Fibroblast of lung (primary cell): Measurements from ENCODE around the gene OPTC. TPM values are rescaled to one million over a fixed set of nuclear protein-coding genes. Genes with fewer than 3 reads are reported as not detected.

ENCODE experiments used
- DNase-seq, 2 donors: peaks; one replicate each; pipeline versions ENCODE4 v3.0.0 to v3.0.0-alpha.2; 2010; ENCODE audit warnings: low read depth in 2 of 2
- H2AFZ ChIP-seq: 2 replicates; pipeline ENCODE4 v1.5.1; 2012; ENCODE audit warnings: low read length, control low read depth, inconsistent platforms
- H3K27ac ChIP-seq: 2 replicates; pipeline ENCODE4 v1.5.1; 2011; ENCODE audit warnings: low read length, control low read depth; ENCODE audit not compliant: insufficient read depth
- H3K27me3 ChIP-seq: 2 replicates; pipeline ENCODE4 v1.5.1; 2011; ENCODE audit warnings: mild to moderate bottlenecking, low read length; ENCODE audit not compliant: control insufficient read depth, insufficient read depth
- H3K36me3 ChIP-seq: 2 replicates; pipeline ENCODE4 v1.5.1; 2011; ENCODE audit warnings: low read length; ENCODE audit not compliant: control insufficient read depth, insufficient read depth
- H3K4me1 ChIP-seq: 2 replicates; pipeline ENCODE4 v1.5.1; 2011; ENCODE audit warnings: low read length; ENCODE audit not compliant: control insufficient read depth, insufficient read depth; ENCODE audit errors: extremely low read depth
- H3K4me2 ChIP-seq: 2 replicates; pipeline ENCODE4 v1.5.1; 2011; ENCODE audit warnings: low read length, control low read depth; ENCODE audit not compliant: insufficient read depth; ENCODE audit errors: extremely low read depth
- H3K4me3 ChIP-seq, 4 experiments: fragments of 200-600 bp in 1 of 4; sonication (generic) in 1 of 4; replicated peaks in 1 of 4; 2 replicates each; pipeline ENCODE4 v1.5.1; 2011 to 2016; ENCODE audit warnings: low read length in 4 of 4, low read depth in 3 of 4, mild to moderate bottlenecking in 3 of 4, control low read depth in 2 of 4, inconsistent platforms in 1 of 4, mixed read lengths in 1 of 4; ENCODE audit not compliant: insufficient read depth in 1 of 4; ENCODE audit errors: control extremely low read depth in 1 of 4
- H3K79me2 ChIP-seq: 2 replicates; pipeline ENCODE4 v1.5.1; 2012; ENCODE audit warnings: mild to moderate bottlenecking, low read length, inconsistent platforms; ENCODE audit not compliant: control insufficient read depth, insufficient read depth
- H3K9ac ChIP-seq: 2 replicates; pipeline ENCODE4 v1.5.1; 2011; ENCODE audit warnings: mild to moderate bottlenecking, low read length, control low read depth; ENCODE audit not compliant: insufficient read depth
- H3K9me3 ChIP-seq: 2 replicates; pipeline ENCODE4 v1.5.1; 2012; ENCODE audit warnings: low read depth, low read length; ENCODE audit not compliant: control insufficient read depth, insufficient read depth
- H4K20me1 ChIP-seq: 2 replicates; pipeline ENCODE4 v1.5.1; 2011; ENCODE audit warnings: low read length; ENCODE audit not compliant: control insufficient read depth, insufficient read depth; ENCODE audit errors: extremely low read depth
- EZH2 ChIP-seq: IDR thresholded peaks from 2 replicates; pipeline ENCODE4 v1.5.1; 2012; ENCODE audit warnings: low read length, control low read depth, mild to moderate bottlenecking; ENCODE audit errors: missing control alignments
- polyA plus RNA-seq, 2 donors: library from polyadenylated mRNA; depleted of rRNA in 1 of 2; stranded (reverse) in 1 of 2; unstranded in 1 of 2; fragments of >200 nt; gene quantifications; 2 replicates each; pipeline ENCODE4 v1.2.1, GENCODE V29; 2011 to 2012; ENCODE audit warnings: missing spikeins in 1 of 2
- total RNA-seq: library from RNA; depleted of rRNA; stranded (reverse); fragments of >200 nt; gene quantifications from 2 replicates; pipeline ENCODE4 v1.2.1, GENCODE V29; 2014
- TF ChIP-seq, protein P1 (sequence below), 2 donors: IDR thresholded peaks in 1 of 2; conservative IDR thresholded peaks in 1 of 2; 1 replicate in 1 of 2; 2 replicates in 1 of 2; pipeline ENCODE4 v1.5.1; 2011 to 2012; ENCODE audit warnings: low read length in 2 of 2, control low read depth in 1 of 2, inconsistent platforms in 1 of 2, low read depth in 1 of 2, mild to moderate bottlenecking in 1 of 2

OPTC gene
- total and polyA plus RNA-seq, 2 donors (not counting 1 experiment from before 2014, with no cell fraction given), result not detected

DNA sequence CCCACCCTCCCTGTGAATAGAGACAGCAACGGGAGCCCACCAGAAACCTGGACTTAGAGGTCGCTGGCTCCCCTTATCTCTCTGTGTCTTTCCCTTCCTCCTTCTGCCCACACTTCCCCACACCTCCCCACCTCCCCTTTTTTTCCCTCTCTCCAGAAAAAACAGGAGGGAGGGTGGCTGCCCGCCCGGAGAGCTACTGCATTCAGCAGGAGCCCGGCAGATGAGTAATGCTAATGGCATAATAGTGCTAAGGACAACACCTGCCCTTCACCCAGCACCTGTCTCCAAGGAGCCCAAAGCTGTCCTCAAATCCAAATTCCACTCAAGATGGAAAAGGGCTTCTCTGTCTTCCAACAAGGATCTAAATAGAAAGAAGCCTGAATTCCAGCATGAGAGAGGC lies 29.7 kb upstream of the OPTC start:
- Histone ChIP-seq H3K36me3 (no peaks in the 10 kb centered on the region), H3K27ac (peak overlapping the region; percentile 44), H3K4me2 (peak overlapping the region; percentile 41), H4K20me1 (no peaks in the 10 kb centered on the region), H3K4me1 (peaks cover 27% of the 10 kb centered on the region), H3K4me3 (no peak overlapping the region), H2AFZ (no peak overlapping the region), H3K79me2 (no peaks in the 10 kb centered on the region), H3K9ac (no peak overlapping the region), H3K27me3 (no peaks in the 10 kb centered on the region), H3K9me3 (no peaks in the 10 kb centered on the region)
- TF ChIP-seq, protein P1, sequence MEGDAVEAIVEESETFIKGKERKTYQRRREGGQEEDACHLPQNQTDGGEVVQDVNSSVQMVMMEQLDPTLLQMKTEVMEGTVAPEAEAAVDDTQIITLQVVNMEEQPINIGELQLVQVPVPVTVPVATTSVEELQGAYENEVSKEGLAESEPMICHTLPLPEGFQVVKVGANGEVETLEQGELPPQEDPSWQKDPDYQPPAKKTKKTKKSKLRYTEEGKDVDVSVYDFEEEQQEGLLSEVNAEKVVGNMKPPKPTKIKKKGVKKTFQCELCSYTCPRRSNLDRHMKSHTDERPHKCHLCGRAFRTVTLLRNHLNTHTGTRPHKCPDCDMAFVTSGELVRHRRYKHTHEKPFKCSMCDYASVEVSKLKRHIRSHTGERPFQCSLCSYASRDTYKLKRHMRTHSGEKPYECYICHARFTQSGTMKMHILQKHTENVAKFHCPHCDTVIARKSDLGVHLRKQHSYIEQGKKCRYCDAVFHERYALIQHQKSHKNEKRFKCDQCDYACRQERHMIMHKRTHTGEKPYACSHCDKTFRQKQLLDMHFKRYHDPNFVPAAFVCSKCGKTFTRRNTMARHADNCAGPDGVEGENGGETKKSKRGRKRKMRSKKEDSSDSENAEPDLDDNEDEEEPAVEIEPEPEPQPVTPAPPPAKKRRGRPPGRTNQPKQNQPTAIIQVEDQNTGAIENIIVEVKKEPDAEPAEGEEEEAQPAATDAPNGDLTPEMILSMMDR (conservative IDR thresholded peaks at IDR 0.05 in 1 of 2, IDR thresholded peaks at IDR 0.05 in 1 of 2; ENCODE audit: low read depth in 1 of 2, low read length in 2 of 2), result no peak
- TF ChIP-seq EZH2, result no peak
- peak in 1 of 2 donors; percentile 68 for DNase-seq

DNA sequence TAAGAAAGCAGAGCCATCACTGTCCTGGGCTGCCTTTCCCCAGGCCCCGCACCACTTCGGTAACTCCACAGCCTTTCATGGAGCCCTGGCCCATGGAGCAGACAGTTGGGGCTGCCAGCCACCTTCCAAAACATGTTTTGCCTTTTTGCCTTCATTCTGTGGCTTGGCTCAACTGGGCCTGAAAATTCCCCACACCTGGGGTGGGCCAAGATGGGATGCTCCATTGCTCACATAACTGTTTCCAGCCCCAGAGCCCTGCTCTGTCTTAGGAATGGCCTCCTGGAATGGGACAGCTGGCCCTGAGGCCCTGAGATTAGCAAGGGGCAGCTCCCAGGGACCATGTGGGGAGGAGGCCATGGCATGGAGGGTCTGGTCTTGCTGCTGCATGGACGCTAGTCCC lies 29.2 kb upstream of the OPTC start:
- no peak for DNase-seq
- H3K4me1 ChIP-seq, result peaks cover 27% of the 10 kb centered on the region
- H3K27ac ChIP-seq, result no peak overlapping the region
- no peaks in the 10 kb centered on the region for H3K9me3 ChIP-seq
- no peaks in the 10 kb centered on the region for H4K20me1 ChIP-seq
- H2AFZ ChIP-seq, result no peak overlapping the region
- TF ChIP-seq, protein P1 (conservative IDR thresholded peaks at IDR 0.05 in 1 of 2, IDR thresholded peaks at IDR 0.05 in 1 of 2; ENCODE audit: low read depth in 1 of 2, low read length in 2 of 2), result no peak
- no peak for TF ChIP-seq EZH2
- H3K9ac ChIP-seq, result no peak overlapping the region
- H3K79me2 ChIP-seq, result no peaks in the 10 kb centered on the region
- no peak overlapping the region for H3K4me3 ChIP-seq
- no peak overlapping the region for H3K4me2 ChIP-seq
- H3K36me3 ChIP-seq, result no peaks in the 10 kb centered on the region
- H3K27me3 ChIP-seq, result no peaks in the 10 kb centered on the region

DNA sequence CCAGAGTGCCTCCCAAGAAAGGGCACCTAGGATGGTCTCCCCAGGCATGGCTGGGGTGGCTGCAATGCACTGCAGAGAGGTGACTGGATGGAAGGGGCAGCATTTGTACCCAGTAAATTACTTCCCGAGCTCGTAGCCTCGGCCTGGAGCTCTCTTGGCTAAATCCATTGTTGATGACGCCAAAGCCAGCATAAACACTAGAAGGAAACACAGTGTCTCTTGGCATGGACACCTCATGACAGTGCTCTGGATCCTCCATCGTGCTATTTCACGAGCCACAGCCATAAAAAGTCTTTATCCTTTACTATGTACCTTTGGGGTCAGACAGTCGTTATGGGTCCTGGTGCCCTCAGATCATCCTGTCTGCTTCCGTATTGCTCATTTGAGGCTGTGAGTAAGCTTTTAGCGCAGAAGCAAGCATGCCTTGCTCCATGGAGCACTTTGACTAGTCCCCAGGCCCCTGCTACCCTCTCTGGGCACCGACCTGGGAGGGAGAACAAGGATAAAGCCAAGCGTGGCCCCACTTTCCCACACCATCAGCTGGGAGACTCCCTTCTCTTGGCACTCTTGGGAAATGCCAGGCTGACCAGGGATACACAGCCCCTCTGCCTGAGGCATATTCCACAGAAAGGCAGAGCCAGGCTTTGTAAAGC lies 28.7 kb upstream of the OPTC start:
- H3K27me3 ChIP-seq, result no peaks in the 10 kb centered on the region
- H3K4me3 ChIP-seq, result no peak overlapping the region
- H3K4me1 ChIP-seq, result peaks cover 27% of the 10 kb centered on the region
- H3K27ac ChIP-seq, result no peak overlapping the region
- H4K20me1 ChIP-seq, result no peaks in the 10 kb centered on the region
- no peak overlapping the region for H3K9ac ChIP-seq
- H2AFZ ChIP-seq, result no peak overlapping the region
- DNase-seq, result no peak
- no peaks in the 10 kb centered on the region for H3K36me3 ChIP-seq
- TF ChIP-seq, protein P1 (conservative IDR thresholded peaks at IDR 0.05 in 1 of 2, IDR thresholded peaks at IDR 0.05 in 1 of 2; ENCODE audit: low read depth in 1 of 2, low read length in 2 of 2), result no peak
- no peak for TF ChIP-seq EZH2
- no peaks in the 10 kb centered on the region for H3K79me2 ChIP-seq
- H3K4me2 ChIP-seq, result no peak overlapping the region
- no peaks in the 10 kb centered on the region for H3K9me3 ChIP-seq
